Measurements from ENCODE around the gene ERMARD.
"Not testable (repeated sequence)": the region's sequence is repeated elsewhere in the genome, so short reads cannot be mapped to it uniquely, and the experiment has no call there.

ERMARD gene

GRCh38 chr6:169738976-169739529, 12.4 kb upstream of the ERMARD start:
- Histone ChIP-seq H3K36me3 (ENCODE audit: insufficient read depth, low read depth, low read length) (no peaks in the 10 kb centered on the region), H3K9me3 (ENCODE audit: insufficient read depth, low read depth, low read length) (no peaks in the 10 kb centered on the region), H3K27me3 (ENCODE audit: insufficient read depth, low read length) (no peaks in the 10 kb centered on the region), H3K4me3 (ENCODE audit: low read length) (no peak overlapping the region), H3K4me1 (ENCODE audit: insufficient read depth, low read length) (peaks cover 5% of the 10 kb centered on the region; the same call in 1 of the 2 replicates), H3K9ac (ENCODE audit: low read depth, low read length) (no peak overlapping the region), H3K27ac (ENCODE audit: low read length) (no peak overlapping the region)

- H3K9ac ChIP-seq (ENCODE audit: low read depth, low read length) = no peak overlapping the region
- H3K36me3 ChIP-seq (ENCODE audit: insufficient read depth, low read depth, low read length) = no peaks in the 10 kb centered on the region
- H3K4me1 ChIP-seq (ENCODE audit: insufficient read depth, low read length) = peaks cover 5% of the 10 kb centered on the region; the same call in 1 of the 2 replicates
- no peaks in the 10 kb centered on the region for H3K9me3 ChIP-seq (ENCODE audit: insufficient read depth, low read depth, low read length)
- no peak overlapping the region for H3K4me3 ChIP-seq (ENCODE audit: low read length)
- no peak overlapping the region for H3K27ac ChIP-seq (ENCODE audit: low read length)
- no peaks in the 10 kb centered on the region for H3K27me3 ChIP-seq (ENCODE audit: insufficient read depth, low read length)
Measured at GRCh38 chr6:169741344-169741743, 10.1 kb upstream of the ERMARD start.

GRCh38 chr6:169745405-169745804, 6.0 kb upstream of the ERMARD start:
- Histone ChIP-seq H3K9me3 (ENCODE audit: insufficient read depth, low read depth, low read length) (no peaks in the 10 kb centered on the region), H3K4me1 (ENCODE audit: insufficient read depth, low read length) (no peaks in the 10 kb centered on the region), H3K9ac (ENCODE audit: low read depth, low read length) (no peak overlapping the region), H3K36me3 (ENCODE audit: insufficient read depth, low read depth, low read length) (no peaks in the 10 kb centered on the region; the same call in 1 of the 2 replicates), H3K27ac (ENCODE audit: low read length) (no peak overlapping the region), H3K27me3 (ENCODE audit: insufficient read depth, low read length) (no peaks in the 10 kb centered on the region), H3K4me3 (ENCODE audit: low read length) (no peak overlapping the region)

GRCh38 chr6:169746556-169746955, 4.9 kb upstream of the ERMARD start:
- Histone ChIP-seq H3K36me3 (ENCODE audit: insufficient read depth, low read depth, low read length) (no peaks in the 10 kb centered on the region; the same call in 1 of the 2 replicates), H3K27me3 (ENCODE audit: insufficient read depth, low read length) (no peaks in the 10 kb centered on the region), H3K27ac (ENCODE audit: low read length) (no peak overlapping the region), H3K4me1 (ENCODE audit: insufficient read depth, low read length) (no peaks in the 10 kb centered on the region), H3K4me3 (ENCODE audit: low read length) (no peak overlapping the region), H3K9me3 (ENCODE audit: insufficient read depth, low read depth, low read length) (no peaks in the 10 kb centered on the region), H3K9ac (ENCODE audit: low read depth, low read length) (no peak overlapping the region)

GRCh38 chr6:169752074-169752623, 727 bp downstream of the ERMARD start:
- Histone ChIP-seq H3K4me1 (ENCODE audit: insufficient read depth, low read length) (peaks cover 7% of the 10 kb centered on the region; the same call in 1 of the 2 replicates), H3K27me3 (ENCODE audit: insufficient read depth, low read length) (no peaks in the 10 kb centered on the region)

GRCh38 chr6:169755162-169755561, 3.7 kb downstream of the ERMARD start:
- Histone ChIP-seq H3K4me1 (ENCODE audit: insufficient read depth, low read length) (peaks cover 7% of the 10 kb centered on the region; the same call in 1 of the 2 replicates), H3K27me3 (ENCODE audit: insufficient read depth, low read length) (no peaks in the 10 kb centered on the region), H3K9me3 (ENCODE audit: insufficient read depth, low read depth, low read length) (no peaks in the 10 kb centered on the region), H3K27ac (ENCODE audit: low read length) (no peak overlapping the region), H3K36me3 (ENCODE audit: insufficient read depth, low read depth, low read length) (peaks cover 20% of the 10 kb centered on the region), H3K4me3 (ENCODE audit: low read length) (no peak overlapping the region), H3K9ac (ENCODE audit: low read depth, low read length) (no peak overlapping the region)

More at GRCh38 chr6:169752074-169752623, 727 bp downstream of the ERMARD start:
- Histone ChIP-seq H3K27ac (ENCODE audit: low read length) (peak overlapping the region; percentile 96), H3K4me3 (ENCODE audit: low read length) (peak overlapping the region; percentile 99), H3K9ac (ENCODE audit: low read depth, low read length) (peak overlapping the region; percentile 99), H3K9me3 (ENCODE audit: insufficient read depth, low read depth, low read length) (no peaks in the 10 kb centered on the region), H3K36me3 (ENCODE audit: insufficient read depth, low read depth, low read length) (no peaks in the 10 kb centered on the region; the same call in 1 of the 2 replicates)

- H3K27me3 ChIP-seq (ENCODE audit: insufficient read depth, low read length) = no peaks in the 10 kb centered on the region
- H3K27ac ChIP-seq (ENCODE audit: low read length) = no peak overlapping the region
- H3K4me1 ChIP-seq (ENCODE audit: insufficient read depth, low read length) = no peaks in the 10 kb centered on the region
- H3K9ac ChIP-seq (ENCODE audit: low read depth, low read length) = no peak overlapping the region
- peaks cover 51% of the 10 kb centered on the region for H3K36me3 ChIP-seq (ENCODE audit: insufficient read depth, low read depth, low read length)
- no peaks in the 10 kb centered on the region; the same call in 1 of the 2 replicates for H3K9me3 ChIP-seq (ENCODE audit: insufficient read depth, low read depth, low read length)
- H3K4me3 ChIP-seq (ENCODE audit: low read length) = no peak overlapping the region
Measured at GRCh38 chr6:169763308-169763707, 11.9 kb downstream of the ERMARD start.

- H3K36me3 ChIP-seq (ENCODE audit: insufficient read depth, low read depth, low read length) = peaks cover 50% of the 10 kb centered on the region
- H3K27ac ChIP-seq (ENCODE audit: low read length) = no peak overlapping the region
- H3K27me3 ChIP-seq (ENCODE audit: insufficient read depth, low read length) = no peaks in the 10 kb centered on the region
- H3K4me3 ChIP-seq (ENCODE audit: low read length) = no peak overlapping the region
- H3K4me1 ChIP-seq (ENCODE audit: insufficient read depth, low read length) = no peaks in the 10 kb centered on the region
- no peak overlapping the region for H3K9ac ChIP-seq (ENCODE audit: low read depth, low read length)
- no peaks in the 10 kb centered on the region; the same call in 1 of the 2 replicates for H3K9me3 ChIP-seq (ENCODE audit: insufficient read depth, low read depth, low read length)
Measured at GRCh38 chr6:169763881-169764280, 12.5 kb downstream of the ERMARD start.

GRCh38 chr6:169765789-169766188, 14.4 kb downstream of the ERMARD start:
- peaks cover 37% of the 10 kb centered on the region for H3K36me3 ChIP-seq (ENCODE audit: insufficient read depth, low read depth, low read length)
- H3K27me3 ChIP-seq (ENCODE audit: insufficient read depth, low read length); H3K4me1 ChIP-seq (ENCODE audit: insufficient read depth, low read length); H3K4me3 ChIP-seq (ENCODE audit: low read length); H3K27ac ChIP-seq (ENCODE audit: low read length); H3K9me3 ChIP-seq (ENCODE audit: insufficient read depth, low read depth, low read length); H3K9ac ChIP-seq (ENCODE audit: low read depth, low read length): not testable (repeated sequence)

GRCh38 chr6:169766232-169766631, 14.8 kb downstream of the ERMARD start:
- H3K4me3 ChIP-seq (ENCODE audit: low read length) = no peak overlapping the region
- no peak overlapping the region for H3K27ac ChIP-seq (ENCODE audit: low read length)
- H3K36me3 ChIP-seq (ENCODE audit: insufficient read depth, low read depth, low read length) = peaks cover 35% of the 10 kb centered on the region
- no peaks in the 10 kb centered on the region; the same call in 1 of the 2 replicates for H3K9me3 ChIP-seq (ENCODE audit: insufficient read depth, low read depth, low read length)
- no peaks in the 10 kb centered on the region for H3K27me3 ChIP-seq (ENCODE audit: insufficient read depth, low read length)
- no peak overlapping the region for H3K9ac ChIP-seq (ENCODE audit: low read depth, low read length)
- H3K4me1 ChIP-seq (ENCODE audit: insufficient read depth, low read length) = no peaks in the 10 kb centered on the region

- no peaks in the 10 kb centered on the region; the same call in 1 of the 2 replicates for H3K9me3 ChIP-seq (ENCODE audit: insufficient read depth, low read depth, low read length)
- H3K27ac ChIP-seq (ENCODE audit: low read length) = no peak overlapping the region
- no peak overlapping the region for H3K4me3 ChIP-seq (ENCODE audit: low read length)
- no peaks in the 10 kb centered on the region for H3K27me3 ChIP-seq (ENCODE audit: insufficient read depth, low read length)
- no peak overlapping the region for H3K9ac ChIP-seq (ENCODE audit: low read depth, low read length)
- peaks cover 31% of the 10 kb centered on the region for H3K36me3 ChIP-seq (ENCODE audit: insufficient read depth, low read depth, low read length)
- H3K4me1 ChIP-seq (ENCODE audit: insufficient read depth, low read length) = no peaks in the 10 kb centered on the region
Measured at GRCh38 chr6:169766921-169767736, 15.7 kb downstream of the ERMARD start.
